ENCODE measurements around the gene DHX32.

DHX32 gene

GRCh38 chr10:125822878-125823662 lies 58.0 kb downstream of the DHX32 start, which contains the start of the genes BCCIP and UROS:
Gene BCCIP, plus strand, starts transcription at chr10:125823546. Its CDS starts 12 bp downstream, at chr10:125823558.
Gene UROS, minus strand, starts transcription at chr10:125823258. Its CDS starts 6,759 bp downstream, at chr10:125816499.
- intact Hi-C loops (cut with DNase I) = no loop called here
- peak; percentile 81 to 96 (median 92) for DNase-seq

GRCh38 chr10:125820701-125821100 lies 60.4 kb downstream of the DHX32 start:
- no peak for DNase-seq
- intact Hi-C loops (cut with DNase I) = no loop called here

GRCh38 chr10:125817337-125817946 lies 63.6 kb downstream of the DHX32 start:
- DNase-seq = peak in 23 of 42 donors; percentile 13 to 85 (median 50)
- intact Hi-C loops (cut with DNase I) = no loop called here

- peak in 1 of 42 donors; percentile 4 for DNase-seq
- intact Hi-C loops (cut with DNase I) = no loop called here
Measured at GRCh38 chr10:125816548-125816947, 64.5 kb downstream of the DHX32 start.

GRCh38 chr10:125815764-125816163 lies 65.3 kb downstream of the DHX32 start:
- intact Hi-C loops (cut with DNase I) = no loop called here
- no peak for DNase-seq

GRCh38 chr10:125812128-125812750 lies 68.9 kb downstream of the DHX32 start:
- peak in 1 of 42 donors; percentile 35 for DNase-seq
- intact Hi-C loops (cut with DNase I) = no loop called here

GRCh38 chr10:125811251-125811650 lies 69.8 kb downstream of the DHX32 start:
- intact Hi-C loops (cut with DNase I) = no loop called here
- peak in 15 of 42 donors; percentile 24 to 71 (median 47) for DNase-seq

GRCh38 chr10:125808047-125808446 lies 73.0 kb downstream of the DHX32 start:
- intact Hi-C loops (cut with DNase I) = no loop called here

GRCh38 chr10:125802739-125803138 lies 78.4 kb downstream of the DHX32 start:
- DNase-seq = no peak
- intact Hi-C loops (cut with DNase I) = no loop called here

More at GRCh38 chr10:125808047-125808446, 73.0 kb downstream of the DHX32 start:
- DNase-seq = peak in 1 of 42 donors; percentile 12

- DNase-seq = peak in 1 of 42 donors; percentile 16
- intact Hi-C loops (cut with DNase I) = no loop called here
Measured at GRCh38 chr10:125802131-125802530, 79.0 kb downstream of the DHX32 start.

- intact Hi-C loops (cut with DNase I) = no loop called here
- DNase-seq = no peak
Measured at GRCh38 chr10:125801574-125801973, 79.5 kb downstream of the DHX32 start.

- DNase-seq = peak in 1 of 42 donors; percentile 7
- intact Hi-C loops (cut with DNase I) = no loop called here
Measured at GRCh38 chr10:125799451-125800182, 81.5 kb downstream of the DHX32 start.

GRCh38 chr10:125797994-125798662 lies 83.0 kb downstream of the DHX32 start:
- DNase-seq = peak in 1 of 42 donors; percentile 3
- intact Hi-C loops (cut with DNase I) = no loop called here

GRCh38 chr10:125797424-125797823 lies 83.7 kb downstream of the DHX32 start:
- intact Hi-C loops (cut with DNase I) = no loop called here
- peak in 5 of 42 donors; percentile 8 to 46 (median 26) for DNase-seq

GRCh38 chr10:125795637-125796190 lies 85.4 kb downstream of the DHX32 start:
- no peak for DNase-seq
- intact Hi-C loops (cut with DNase I) = no loop called here

GRCh38 chr10:125795128-125795527 lies 86.0 kb downstream of the DHX32 start:
- intact Hi-C loops (cut with DNase I) = no loop called here
- DNase-seq = peak; percentile 57 to 95 (median 86)

GRCh38 chr10:125792342-125793300 lies 88.5 kb downstream of the DHX32 start:
- peak in 1 of 42 donors; percentile 19 for DNase-seq
- intact Hi-C loops (cut with DNase I) = no loop called here

Measured in head of caudate nucleus (tissue), 42 donors.